Smooth muscle cell (in vitro differentiated cells): ENCODE results near the gene SRGAP2C. TPM values are rescaled to one million over a fixed set of nuclear protein-coding genes. Genes with fewer than 3 reads are reported as not detected.
"Not testable (repeated sequence)": the region's sequence is repeated elsewhere in the genome, so short reads cannot be mapped to it uniquely, and the experiment has no call there.

Experiments
- DNase-seq: peaks from one replicate; lab custom pipeline; 2025; ENCODE audit not compliant: unreplicated experiment; lab: John Stamatoyannopoulos, UW
- H2AFZ ChIP-seq: fragments of 200-600 bp; sonication (generic); 2 replicates; pipeline ENCODE4 v1.6.0; 2016; ENCODE audit warnings: antibody characterized with exemption, low read depth, mild to moderate bottlenecking
- H3F3A ChIP-seq: fragments of 200-600 bp; sonication (generic); 2 replicates; pipeline ENCODE4 v1.6.0; 2017; ENCODE audit warnings: antibody characterized with exemption, low read depth
- H3K27ac ChIP-seq: fragments of 200-600 bp; sonication (generic); 2 replicates; pipeline ENCODE4 v1.5.1; 2016; ENCODE audit warnings: low read depth, mild to moderate bottlenecking
- H3K27me3 ChIP-seq: fragments of 200-600 bp; sonication (generic); 2 replicates; pipeline ENCODE4 v1.6.1; 2016; ENCODE audit warnings: low read depth, mild to moderate bottlenecking
- H3K36me3 ChIP-seq: fragments of 200-600 bp; sonication (generic); 2 replicates; pipeline ENCODE4 v1.5.1; 2016; ENCODE audit warnings: low read depth
- H3K4me1 ChIP-seq: fragments of 200-600 bp; sonication (generic); 2 replicates; pipeline ENCODE4 v1.5.1; 2016; ENCODE audit warnings: low read depth
- H3K4me2 ChIP-seq: fragments of 200-600 bp; sonication (generic); 2 replicates; pipeline ENCODE4 v1.6.0; 2016; ENCODE audit warnings: mild to moderate bottlenecking
- H3K4me3 ChIP-seq: fragments of 200-600 bp; sonication (generic); 2 replicates; pipeline ENCODE4 v1.5.1; 2016; ENCODE audit warnings: mild to moderate bottlenecking
- H3K79me2 ChIP-seq: fragments of 200-600 bp; sonication (generic); 2 replicates; pipeline ENCODE4 v1.6.0; 2016; ENCODE audit warnings: low read depth, mild to moderate bottlenecking
- H3K9ac ChIP-seq: fragments of 200-600 bp; sonication (generic); 2 replicates; pipeline ENCODE4 v1.6.0; 2016; ENCODE audit warnings: low read depth
- H3K9me3 ChIP-seq: fragments of 200-600 bp; sonication (generic); replicated peaks from 2 replicates; pipeline ENCODE4 v1.5.1; 2016; ENCODE audit warnings: low read depth
- H4K20me1 ChIP-seq: fragments of 200-600 bp; sonication (generic); 2 replicates; pipeline ENCODE4 v1.6.0; 2016; ENCODE audit warnings: low read depth
- WGBS: methylation state at CpG from one replicate; pipeline ENCODE4 v1.1.7; 2016; ENCODE audit warnings: low lambda C conversion rate; 5-methylcytosine and 5-hydroxymethylcytosine counted together
- polyA plus RNA-seq: library from polyadenylated mRNA; unstranded; fragments of >200 nt; fragmentation: Nextera tagmentation; extraction: Ambion mirVana; gene quantifications from 2 replicates; pipeline ENCODE4 v1.2.1, GENCODE V29; 2016
- total RNA-seq: library from RNA; depleted of rRNA; stranded (reverse); fragments of >200 nt; gene quantifications from 2 replicates; pipeline ENCODE4 v1.2.3, GENCODE V29; 2014

SRGAP2C gene
- total and polyA plus RNA-seq, 2 experiments from 2014 or later: 11.3 to 14.7 TPM

- not testable (repeated sequence) for H3K4me2 ChIP-seq, H3K9me3 ChIP-seq, H3K27me3 ChIP-seq, H2AFZ ChIP-seq, H3K9ac ChIP-seq, H3K79me2 ChIP-seq, H3K36me3 ChIP-seq, H3K4me1 ChIP-seq, DNase-seq, H3K4me3 ChIP-seq, H3K27ac ChIP-seq, H3F3A ChIP-seq, H4K20me1 ChIP-seq
- no CpG with 5 or more reads among the region's 1 CpG for WGBS
Observed at GRCh38 chr1:121269309-121269708, 84.5 kb downstream of the SRGAP2C start.

- not testable (repeated sequence) for H2AFZ ChIP-seq, H3K9me3 ChIP-seq, H3K36me3 ChIP-seq, H3K79me2 ChIP-seq, H3K4me1 ChIP-seq, DNase-seq, H3K4me3 ChIP-seq, H3F3A ChIP-seq, H3K27me3 ChIP-seq, H4K20me1 ChIP-seq, H3K4me2 ChIP-seq, H3K27ac ChIP-seq, H3K9ac ChIP-seq
- 0% methylated on average over 1 of the region's 3 CpGs for WGBS
Observed at GRCh38 chr1:121269973-121270372, 85.2 kb downstream of the SRGAP2C start.

DNA sequence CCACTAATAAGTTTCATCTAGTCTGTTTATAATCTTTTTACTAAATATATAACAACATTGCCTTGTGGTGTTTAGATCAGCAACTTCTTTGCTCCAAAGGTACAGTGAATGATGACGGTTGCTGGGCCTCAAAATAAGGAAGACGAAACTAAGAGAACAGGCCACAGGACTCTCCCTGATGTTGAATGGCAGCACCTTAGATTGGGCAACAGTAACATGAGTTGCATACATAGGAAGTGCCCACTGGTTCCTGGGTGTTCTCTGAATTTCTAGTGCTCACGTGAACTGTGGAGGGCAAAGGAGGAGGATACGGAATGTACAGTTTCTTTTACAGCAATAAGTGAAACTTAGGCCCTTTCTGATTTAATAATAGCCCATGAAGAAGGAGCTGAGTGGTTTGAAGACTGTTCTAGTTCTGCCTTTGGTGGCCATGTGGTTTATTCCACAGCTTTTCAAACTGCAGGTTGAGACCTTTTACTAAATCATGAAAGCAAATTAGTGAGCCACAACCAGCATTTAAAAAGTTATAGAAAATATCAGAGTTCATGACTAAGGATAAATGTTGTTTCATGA, 86.5 kb downstream of the SRGAP2C start:
- not testable (repeated sequence) for H3K4me3 ChIP-seq, DNase-seq, H3F3A ChIP-seq, H2AFZ ChIP-seq, H4K20me1 ChIP-seq, H3K27me3 ChIP-seq, H3K27ac ChIP-seq, H3K9ac ChIP-seq, H3K4me1 ChIP-seq, H3K9me3 ChIP-seq, H3K4me2 ChIP-seq, H3K79me2 ChIP-seq, H3K36me3 ChIP-seq
- WGBS: 96% methylated on average over 2 of the region's 4 CpGs

DNA sequence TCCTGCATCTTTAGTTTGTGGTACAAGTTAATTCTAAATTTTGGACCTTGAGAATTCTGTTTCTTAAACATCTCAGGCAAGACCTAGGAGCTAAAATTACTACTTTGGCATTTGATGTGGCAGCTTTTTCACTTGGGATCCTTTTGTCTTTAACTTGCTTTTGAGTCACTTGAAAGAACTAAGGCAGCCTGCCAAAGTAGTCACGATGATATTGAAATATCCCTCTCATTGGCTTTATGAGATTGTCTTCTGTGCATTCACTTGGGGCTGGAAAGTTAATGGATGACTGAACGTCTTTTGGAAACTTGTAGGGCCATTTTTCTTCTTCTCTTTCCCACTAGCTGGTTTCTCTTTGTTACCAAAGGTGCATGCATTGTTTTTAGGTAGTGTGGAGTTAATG, 90.7 kb downstream of the SRGAP2C start:
- H2AFZ ChIP-seq, H3K27me3 ChIP-seq, H3K27ac ChIP-seq, H3K4me2 ChIP-seq, H3K9me3 ChIP-seq, H4K20me1 ChIP-seq, H3K79me2 ChIP-seq, DNase-seq, H3K4me1 ChIP-seq, H3K36me3 ChIP-seq, H3F3A ChIP-seq, H3K9ac ChIP-seq, H3K4me3 ChIP-seq: not testable (repeated sequence)
- whole genome bisulfite sequencing: 86% methylated on average over 2 of the region's 2 CpGs

DNA sequence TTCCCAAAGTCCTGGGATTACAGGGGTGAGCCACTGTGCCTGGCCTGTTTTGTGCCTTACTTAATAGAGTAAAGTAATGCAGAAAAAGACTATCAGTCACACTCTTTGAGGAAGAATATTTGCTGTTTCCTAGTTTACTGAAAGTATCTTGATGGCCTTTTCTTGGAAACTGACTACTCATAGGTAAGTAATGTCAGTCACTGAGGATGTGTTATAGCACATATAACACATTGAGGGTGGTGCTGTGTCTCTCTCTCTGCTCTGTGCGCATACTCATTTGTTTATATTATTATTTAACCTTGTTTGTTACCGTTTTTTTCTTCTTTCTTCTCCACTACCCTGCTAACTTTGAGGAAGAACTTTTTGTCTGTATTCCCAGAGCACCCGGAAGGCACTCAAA, 93.4 kb downstream of the SRGAP2C start:
- not testable (repeated sequence) for H3K4me3 ChIP-seq, H3K4me2 ChIP-seq, H3K36me3 ChIP-seq, H3K27me3 ChIP-seq, DNase-seq, H2AFZ ChIP-seq, H3K9me3 ChIP-seq, H3F3A ChIP-seq, H3K79me2 ChIP-seq, H3K4me1 ChIP-seq, H3K27ac ChIP-seq, H4K20me1 ChIP-seq, H3K9ac ChIP-seq
- 100% methylated on average over 1 of the region's 3 CpGs for WGBS

DNA sequence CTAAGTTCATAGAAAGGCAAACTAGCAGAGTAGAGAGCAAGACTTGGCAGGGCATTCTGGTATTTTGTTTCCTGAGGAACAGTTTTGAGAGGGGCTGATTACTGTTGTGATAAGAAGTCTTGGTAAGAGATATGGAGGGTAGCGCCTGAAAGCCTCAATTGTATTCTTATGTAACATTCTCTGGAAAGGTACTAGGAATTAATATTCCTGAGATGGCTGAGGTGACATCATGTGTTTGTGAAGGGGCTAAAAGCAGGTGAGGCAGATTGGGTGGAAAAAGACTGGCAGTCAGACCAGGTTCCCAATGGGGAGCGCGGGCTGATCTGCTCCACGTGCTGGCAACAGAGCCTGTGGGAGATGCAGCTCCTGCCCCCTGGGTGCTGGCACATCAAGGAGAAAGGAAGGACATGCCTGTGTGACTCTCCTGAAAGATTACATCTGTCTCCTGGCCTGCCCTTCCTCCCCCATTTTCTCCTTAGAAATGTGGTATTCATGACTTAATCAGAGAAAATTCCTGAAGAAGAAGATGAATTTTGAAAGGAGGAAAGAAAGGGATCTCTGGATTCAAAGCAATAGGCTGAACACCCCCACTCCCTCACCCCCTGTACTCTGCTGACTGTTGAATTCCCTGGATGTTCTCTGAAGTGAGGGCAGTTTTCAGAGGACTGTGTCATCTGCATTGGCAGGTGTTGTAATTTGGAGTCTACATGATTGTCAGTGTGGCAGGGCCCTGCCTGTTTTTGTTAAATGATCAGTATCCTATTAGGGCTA, 94.2 kb downstream of the SRGAP2C start:
- not testable (repeated sequence) for H3K27ac ChIP-seq, H3K27me3 ChIP-seq, H3K9ac ChIP-seq, H4K20me1 ChIP-seq, H3K36me3 ChIP-seq, H3F3A ChIP-seq, H3K9me3 ChIP-seq, H3K4me1 ChIP-seq, H2AFZ ChIP-seq, H3K79me2 ChIP-seq, H3K4me3 ChIP-seq, H3K4me2 ChIP-seq, DNase-seq
- 100% methylated on average over 3 of the region's 4 CpGs for WGBS

- H3K27ac ChIP-seq, H3K9me3 ChIP-seq, H3K36me3 ChIP-seq, H3K9ac ChIP-seq, DNase-seq, H3K4me2 ChIP-seq, H2AFZ ChIP-seq, H3K79me2 ChIP-seq, H4K20me1 ChIP-seq, H3K27me3 ChIP-seq, H3K4me3 ChIP-seq, H3K4me1 ChIP-seq, H3F3A ChIP-seq: not testable (repeated sequence)
- 92% methylated on average over 2 of the region's 4 CpGs for WGBS
Observed at GRCh38 chr1:121279548-121279898, 94.7 kb downstream of the SRGAP2C start.

GRCh38 chr1:121280699-121281317, 96.0 kb downstream of the SRGAP2C start:
- not testable (repeated sequence) for H3K36me3 ChIP-seq, H4K20me1 ChIP-seq, H2AFZ ChIP-seq, H3F3A ChIP-seq, H3K4me2 ChIP-seq, H3K4me1 ChIP-seq, H3K79me2 ChIP-seq, H3K27me3 ChIP-seq, H3K9me3 ChIP-seq, H3K9ac ChIP-seq, DNase-seq, H3K4me3 ChIP-seq, H3K27ac ChIP-seq
- WGBS: 92% methylated on average over 3 of the region's 5 CpGs
